ENCODE data around the gene ZNF691.
"Not testable (repeated sequence)": the region's sequence is repeated elsewhere in the genome, so short reads cannot be mapped to it uniquely, and the experiment has no call there.

ZNF691 gene

DNA sequence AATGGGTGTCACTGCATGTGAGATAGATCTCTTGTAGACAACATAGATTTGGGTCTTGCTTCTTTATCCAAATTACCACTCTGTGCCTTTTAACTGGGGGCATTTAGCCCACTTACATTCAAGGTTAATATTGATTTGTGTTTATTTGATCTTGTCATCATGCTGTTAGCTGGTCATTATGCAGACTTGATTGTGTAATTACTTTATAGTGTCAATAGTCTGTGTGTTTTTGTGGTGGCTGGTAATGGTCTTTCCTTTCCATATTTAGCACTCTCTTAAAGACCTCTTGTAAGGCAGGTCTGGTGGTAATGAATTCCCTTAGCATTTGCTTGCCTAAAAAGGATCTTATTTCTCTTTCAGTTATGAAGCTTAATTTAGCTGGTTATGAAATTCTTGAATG, 29.6 kb downstream of the ZNF691 start:
- H3K4me1 Mint-ChIP-seq: no peaks in the 10 kb centered on the region
- H3K36me3 Mint-ChIP-seq (ENCODE audit: insufficient read depth): no peaks in the 10 kb centered on the region
- ATAC-seq (replicated peaks; ENCODE audit: extremely low read depth, poor library complexity, severe bottlenecking) (no peak), DNase-seq (ENCODE audit: low spot score in 2 of 2) (no peak)
- peaks cover 6% of the 10 kb centered on the region for H3K9me3 Mint-ChIP-seq
- peaks cover 14% of the 10 kb centered on the region for H3K27me3 Mint-ChIP-seq
- no peak overlapping the region for H3K27ac Mint-ChIP-seq (ENCODE audit: low read depth)
- no peak overlapping the region for H3K4me3 Mint-ChIP-seq

DNA sequence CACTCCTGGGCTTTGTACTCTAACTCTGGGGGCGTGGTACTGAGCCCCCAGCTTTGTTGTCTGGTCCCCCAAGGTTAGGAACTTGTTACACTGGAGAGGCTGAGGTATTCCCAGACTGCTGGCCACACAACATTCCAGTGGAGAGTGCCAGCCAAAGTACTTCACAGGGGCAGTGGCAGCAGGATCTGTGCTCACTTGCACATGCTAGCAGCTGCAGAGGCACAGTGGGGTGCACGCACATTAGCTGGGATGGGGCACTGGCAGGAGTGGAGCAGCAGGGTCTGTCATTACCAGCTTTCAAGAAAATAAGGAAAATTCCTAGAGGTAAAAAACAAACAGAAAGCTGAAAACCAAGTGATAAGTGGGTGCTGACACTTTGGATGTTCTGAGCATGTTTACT, 31.0 kb downstream of the ZNF691 start:
- Mint-ChIP-seq H3K4me3 (no peak overlapping the region), H3K9me3 (peaks cover 6% of the 10 kb centered on the region), H3K27ac (ENCODE audit: low read depth) (no peak overlapping the region), H3K27me3 (peaks cover 14% of the 10 kb centered on the region), H3K36me3 (ENCODE audit: insufficient read depth) (no peaks in the 10 kb centered on the region), H3K4me1 (no peaks in the 10 kb centered on the region)
- ATAC-seq (replicated peaks; ENCODE audit: extremely low read depth, poor library complexity, severe bottlenecking): no peak
- DNase-seq (ENCODE audit: low spot score in 2 of 2): no peak

GRCh38 chr1:42880384-42880783, 34.0 kb downstream of the ZNF691 start:
- H3K27me3 Mint-ChIP-seq: peaks cover 27% of the 10 kb centered on the region
- no peak for DNase-seq (ENCODE audit: low spot score in 2 of 2)
- no peaks in the 10 kb centered on the region for H3K9me3 Mint-ChIP-seq
- no peak for ATAC-seq (replicated peaks; ENCODE audit: extremely low read depth, poor library complexity, severe bottlenecking)
- no peaks in the 10 kb centered on the region for H3K4me1 Mint-ChIP-seq
- H3K4me3 Mint-ChIP-seq: no peak overlapping the region
- no peaks in the 10 kb centered on the region for H3K36me3 Mint-ChIP-seq (ENCODE audit: insufficient read depth)
- H3K27ac Mint-ChIP-seq (ENCODE audit: low read depth): no peak overlapping the region

GRCh38 chr1:42886046-42886739, 39.8 kb downstream of the ZNF691 start:
- H3K4me3 Mint-ChIP-seq: no peak overlapping the region
- H3K4me1 Mint-ChIP-seq: no peaks in the 10 kb centered on the region
- H3K9me3 Mint-ChIP-seq: no peaks in the 10 kb centered on the region
- DNase-seq (ENCODE audit: low spot score in 2 of 2) (no peak), ATAC-seq (replicated peaks; ENCODE audit: extremely low read depth, poor library complexity, severe bottlenecking) (no peak)
- no peak overlapping the region for H3K27ac Mint-ChIP-seq (ENCODE audit: low read depth)
- peaks cover 43% of the 10 kb centered on the region for H3K27me3 Mint-ChIP-seq
- H3K36me3 Mint-ChIP-seq (ENCODE audit: insufficient read depth): no peaks in the 10 kb centered on the region

DNA sequence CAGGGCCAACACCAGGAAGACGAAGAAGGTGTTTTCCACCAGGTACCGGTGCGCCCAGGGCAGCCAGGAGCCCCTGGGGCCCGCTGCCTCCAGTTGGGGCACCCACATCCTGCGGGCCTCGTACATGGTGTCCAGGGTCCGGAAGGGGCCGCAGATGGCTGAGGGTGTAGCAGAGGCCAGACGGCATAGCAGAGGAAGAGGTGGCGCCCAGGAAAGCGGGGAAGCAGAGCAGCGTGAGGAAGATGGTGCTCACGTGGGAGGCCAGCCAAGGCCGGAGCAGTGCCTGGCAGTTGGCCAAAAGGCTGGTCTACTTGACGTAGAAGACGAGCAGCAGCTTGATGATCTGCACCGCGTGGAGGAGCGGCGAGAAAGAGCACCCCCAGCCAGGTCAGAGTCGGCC, 40.4 kb downstream of the ZNF691 start:
- peaks cover 43% of the 10 kb centered on the region for H3K27me3 Mint-ChIP-seq
- ATAC-seq (replicated peaks; ENCODE audit: extremely low read depth, poor library complexity, severe bottlenecking) (no peak), DNase-seq (ENCODE audit: low spot score in 2 of 2) (no peak)
- no peaks in the 10 kb centered on the region for H3K4me1 Mint-ChIP-seq
- H3K4me3 Mint-ChIP-seq: no peak overlapping the region
- H3K9me3 Mint-ChIP-seq: no peaks in the 10 kb centered on the region
- no peak overlapping the region for H3K27ac Mint-ChIP-seq (ENCODE audit: low read depth)
- H3K36me3 Mint-ChIP-seq (ENCODE audit: insufficient read depth): no peaks in the 10 kb centered on the region

- DNase-seq (ENCODE audit: low spot score in 2 of 2): no peak
- Mint-ChIP-seq H3K27me3 (peaks cover 43% of the 10 kb centered on the region), H3K4me3 (no peak overlapping the region), H3K27ac (ENCODE audit: low read depth) (no peak overlapping the region), H3K4me1 (no peaks in the 10 kb centered on the region), H3K36me3 (ENCODE audit: insufficient read depth) (no peaks in the 10 kb centered on the region), H3K9me3 (no peaks in the 10 kb centered on the region)
- no peak for ATAC-seq (replicated peaks; ENCODE audit: extremely low read depth, poor library complexity, severe bottlenecking)
Measured at GRCh38 chr1:42887366-42887765, 41.0 kb downstream of the ZNF691 start.

DNA sequence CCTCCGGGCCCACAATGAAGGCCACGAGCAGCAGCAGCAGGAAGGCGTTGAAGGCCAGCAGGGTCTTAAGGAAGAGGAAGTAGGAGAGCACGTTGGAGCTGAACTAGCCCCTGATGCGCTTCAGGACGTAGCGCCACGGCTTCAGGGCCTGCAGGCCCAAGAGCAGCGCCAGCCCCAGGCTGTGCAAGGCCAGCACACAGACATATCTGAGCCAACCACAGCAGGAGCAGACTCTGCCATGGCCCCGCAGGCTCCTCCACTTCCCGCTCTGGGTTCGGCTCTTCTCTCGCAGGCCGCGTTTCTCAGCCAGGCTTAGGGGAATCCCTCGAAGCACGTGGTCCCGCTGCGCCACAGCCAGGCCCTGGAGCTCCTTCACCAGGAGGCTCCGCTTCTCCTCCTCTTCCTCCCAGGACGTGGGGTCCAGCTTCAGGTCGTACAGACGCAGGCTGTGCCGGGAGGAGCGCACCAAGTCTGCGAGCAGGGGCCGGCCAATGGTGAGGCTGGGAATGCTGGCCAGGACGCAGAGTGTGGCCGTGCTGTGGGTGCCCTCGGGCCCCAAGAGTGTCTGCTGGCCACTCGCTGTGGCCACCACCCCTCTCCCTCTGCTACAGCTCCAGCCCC, 41.7 kb downstream of the ZNF691 start:
- Mint-ChIP-seq H3K36me3 (ENCODE audit: insufficient read depth) (no peaks in the 10 kb centered on the region), H3K4me1 (no peaks in the 10 kb centered on the region), H3K9me3 (no peaks in the 10 kb centered on the region), H3K27ac (ENCODE audit: low read depth) (no peak overlapping the region), H3K27me3 (peaks cover 43% of the 10 kb centered on the region), H3K4me3 (no peak overlapping the region)
- ATAC-seq (replicated peaks; ENCODE audit: extremely low read depth, poor library complexity, severe bottlenecking) (no peak), DNase-seq (ENCODE audit: low spot score in 2 of 2) (no peak)

GRCh38 chr1:42889264-42889663, 42.9 kb downstream of the ZNF691 start:
- DNase-seq (ENCODE audit: low spot score in 2 of 2): no peak
- no peak for ATAC-seq (replicated peaks; ENCODE audit: extremely low read depth, poor library complexity, severe bottlenecking)
- Mint-ChIP-seq H3K27me3 (peaks cover 40% of the 10 kb centered on the region), H3K4me3 (no peak overlapping the region), H3K27ac (ENCODE audit: low read depth) (no peak overlapping the region), H3K4me1 (no peaks in the 10 kb centered on the region), H3K9me3 (no peaks in the 10 kb centered on the region), H3K36me3 (ENCODE audit: insufficient read depth) (no peaks in the 10 kb centered on the region)

DNA sequence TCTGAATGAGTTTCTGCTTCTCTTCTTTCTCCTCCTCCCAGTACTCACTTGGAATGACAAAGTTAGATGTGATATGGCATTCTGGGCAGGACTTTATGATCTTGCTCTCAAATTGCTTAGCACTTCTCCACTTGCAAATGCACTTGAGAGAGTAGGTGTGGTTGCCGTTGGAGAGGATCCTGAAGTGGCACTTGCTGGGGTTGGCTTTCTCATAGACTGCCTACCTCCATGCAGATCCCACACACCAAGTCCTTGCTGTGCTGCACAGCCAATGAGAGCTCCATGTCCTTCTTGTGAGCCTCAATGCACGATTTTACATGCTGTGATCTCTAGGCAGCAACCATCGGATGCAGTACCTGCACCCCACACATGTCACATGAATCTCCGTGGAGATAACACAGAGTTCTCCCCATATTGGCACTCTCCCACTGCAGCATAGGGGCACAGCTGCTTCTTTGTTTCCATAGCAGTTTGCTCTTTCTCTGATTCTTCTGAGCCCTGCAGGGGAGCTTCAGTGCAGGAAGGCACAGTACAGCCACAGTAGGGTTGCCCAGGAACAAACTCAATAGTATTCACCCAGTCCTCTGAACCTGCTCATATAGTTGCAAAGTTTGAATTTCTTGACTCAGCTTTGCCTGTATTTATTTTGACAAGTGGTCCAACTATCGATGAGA, 45.2 kb downstream of the ZNF691 start:
- no peaks in the 10 kb centered on the region for H3K4me1 Mint-ChIP-seq
- no peak for ATAC-seq (replicated peaks; ENCODE audit: extremely low read depth, poor library complexity, severe bottlenecking)
- no peaks in the 10 kb centered on the region for H3K9me3 Mint-ChIP-seq
- H3K4me3 Mint-ChIP-seq: no peak overlapping the region
- DNase-seq (ENCODE audit: low spot score in 2 of 2): no peak
- no peaks in the 10 kb centered on the region for H3K36me3 Mint-ChIP-seq (ENCODE audit: insufficient read depth)
- no peak overlapping the region for H3K27ac Mint-ChIP-seq (ENCODE audit: low read depth)
- peaks cover 40% of the 10 kb centered on the region for H3K27me3 Mint-ChIP-seq

DNA sequence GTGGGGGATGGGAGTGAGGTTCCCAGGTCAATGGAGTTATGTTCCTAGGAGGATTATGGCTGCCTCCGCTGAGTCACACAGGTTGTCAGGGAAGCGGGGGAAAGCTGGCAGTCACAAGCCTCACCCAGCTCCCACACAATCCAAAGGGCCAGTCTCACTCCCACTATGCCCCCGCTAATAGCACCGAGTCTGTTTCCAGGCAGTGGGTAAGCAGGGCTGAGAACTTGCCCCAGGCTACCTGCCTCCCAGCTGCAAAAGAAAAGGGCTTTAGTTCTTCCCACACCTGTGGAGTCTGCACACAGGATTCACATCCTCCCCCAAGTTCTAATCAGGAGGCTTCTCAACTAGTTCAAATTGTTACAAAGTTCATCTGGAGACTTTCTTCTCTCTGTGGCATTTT, 53.5 kb downstream of the ZNF691 start:
- H3K4me3 Mint-ChIP-seq; H3K36me3 Mint-ChIP-seq (ENCODE audit: insufficient read depth): not testable (repeated sequence)

More for the DNA sequence above, 53.5 kb downstream of the ZNF691 start:
- H3K9me3 Mint-ChIP-seq; ATAC-seq (replicated peaks; ENCODE audit: extremely low read depth, poor library complexity, severe bottlenecking); H3K4me1 Mint-ChIP-seq; DNase-seq (ENCODE audit: low spot score in 2 of 2); H3K27ac Mint-ChIP-seq (ENCODE audit: low read depth): not testable (repeated sequence)
- peaks cover 58% of the 10 kb centered on the region for H3K27me3 Mint-ChIP-seq

Data from central memory CD8-positive, alpha-beta T cell (primary cell).